K562 (cell line): ENCODE data around the gene URB2. TPM values are rescaled to one million over a fixed set of nuclear protein-coding genes. Genes with fewer than 3 reads are reported as not detected.

Experiments used
- AFF4 ChIP-seq: sonication (generic); formaldehyde crosslinking; IDR thresholded peaks from 2 replicates; pipeline ENCODE4 v1.8.0; 2023; ENCODE audit warnings: mild to moderate bottlenecking, missing genetic modification reagents
- BCOR ChIP-seq: fragments of 450-650 bp; IDR thresholded peaks from 2 replicates; pipeline ENCODE4 v1.6.1; 2016
- DDX20 ChIP-seq: fragments of 450-650 bp; IDR thresholded peaks from 2 replicates; pipeline ENCODE4 v1.6.1; 2016; ENCODE audit warnings: missing genetic modification characterization, low read depth, mild to moderate bottlenecking, missing compliant biosample characterization, moderate library complexity
- ELK3 ChIP-seq: fragments of 450-650 bp; formaldehyde crosslinking; IDR thresholded peaks from 2 replicates; pipeline ENCODE4 v1.4.0; 2020; ENCODE audit warnings: mild to moderate bottlenecking
- ETV5 ChIP-seq: sonication (generic); formaldehyde crosslinking; IDR thresholded peaks from 2 replicates; pipeline ENCODE4 v1.4.0; 2020; ENCODE audit warnings: low read depth, mild to moderate bottlenecking, missing genetic modification reagents
- FOS ChIP-seq: IDR thresholded peaks from 3 replicates; pipeline ENCODE4 v1.6.1; 2011; ENCODE audit not compliant: insufficient read length; ENCODE audit errors: extremely low read depth
- FOSL1 ChIP-seq: fragments of 200-800 bp; sonication (Bioruptor generic); conservative IDR thresholded peaks from 2 replicates; pipeline ENCODE4 v1.6.1; 2016; ENCODE audit warnings: missing genetic modification characterization, missing compliant biosample characterization
- FOXJ2 ChIP-seq: fragments of 200-800 bp; sonication (Bioruptor generic); IDR thresholded peaks from 2 replicates; pipeline ENCODE4 v1.6.1; 2016; ENCODE audit warnings: missing genetic modification characterization, missing compliant biosample characterization
- HEY1 ChIP-seq: fragments of 250-450 bp; sonication (Bioruptor Pico); IDR thresholded peaks from 2 replicates; pipeline ENCODE4 v1.5.0; 2020; ENCODE audit warnings: mild to moderate bottlenecking, moderate library complexity, borderline replicate concordance
- ILF3 ChIP-seq: fragments of 450-650 bp; IDR thresholded peaks from 2 replicates; pipeline ENCODE4 v1.6.1; 2018; ENCODE audit warnings: antibody characterized with exemption, mild to moderate bottlenecking, moderate library complexity, borderline replicate concordance
- KLF1 ChIP-seq: fragments of 450-650 bp; IDR thresholded peaks from 2 replicates; pipeline ENCODE4 v1.6.1; 2016; ENCODE audit warnings: missing genetic modification characterization, missing compliant biosample characterization
- LCOR ChIP-seq: sonication (generic); formaldehyde crosslinking; IDR thresholded peaks from 2 replicates; pipeline ENCODE4 v1.8.0; 2022; ENCODE audit warnings: mild to moderate bottlenecking, missing genetic modification reagents
- MCM5 ChIP-seq: fragments of 450-650 bp; IDR thresholded peaks from 2 replicates; pipeline ENCODE4 v1.6.1; 2016; ENCODE audit warnings: low read depth
- MEF2A ChIP-seq: IDR thresholded peaks from 2 replicates; pipeline ENCODE4 v1.6.1; 2011; ENCODE audit warnings: low read depth, mild to moderate bottlenecking, low read length, moderate library complexity; ENCODE audit not compliant: control insufficient read depth
- MITF ChIP-seq: IDR thresholded peaks from 2 replicates; pipeline ENCODE4 v1.6.1; 2014; ENCODE audit warnings: antibody characterized with exemption
- PYGO2 ChIP-seq: fragments of 450-650 bp; IDR thresholded peaks from 2 replicates; pipeline ENCODE4 v1.6.1; 2016; ENCODE audit warnings: mild to moderate bottlenecking, missing genetic modification characterization, moderate library complexity, missing compliant biosample characterization
- SREBF2 ChIP-seq: sonication (generic); formaldehyde crosslinking; IDR thresholded peaks from 2 replicates; pipeline ENCODE4 v1.4.0; 2020; ENCODE audit warnings: mild to moderate bottlenecking, missing genetic modification reagents
- TAF7 ChIP-seq: fragments of 450-650 bp; IDR thresholded peaks from 2 replicates; pipeline ENCODE4 v1.6.1; 2016; ENCODE audit warnings: missing genetic modification characterization, missing compliant biosample characterization
- TGIF2 ChIP-seq: sonication (generic); formaldehyde crosslinking; IDR thresholded peaks from 2 replicates; pipeline ENCODE4 v1.8.1; 2022; ENCODE audit warnings: mild to moderate bottlenecking, missing genetic modification reagents, moderate library complexity
- XRCC5 ChIP-seq: fragments of 200-400 bp; formaldehyde crosslinking; IDR thresholded peaks from 2 replicates; pipeline ENCODE4 v1.6.1; 2017; ENCODE audit warnings: low read depth, mild to moderate bottlenecking, low read length
- ZNF431 ChIP-seq: sonication (generic); formaldehyde crosslinking; IDR thresholded peaks from 2 replicates; pipeline ENCODE4 v1.8.0; 2022; ENCODE audit warnings: mild to moderate bottlenecking, missing genetic modification reagents
- ZNF707 ChIP-seq: fragments of 250-450 bp; sonication (Bioruptor Pico); conservative IDR thresholded peaks from 2 replicates; pipeline ENCODE4 v1.8.0; 2022; ENCODE audit warnings: inconsistent platforms, mild to moderate bottlenecking, moderate library complexity
- ZNF830 ChIP-seq: fragments of 250-450 bp; sonication (Bioruptor Pico); IDR thresholded peaks from 2 replicates; pipeline ENCODE4 v1.5.0; 2021; ENCODE audit warnings: mild to moderate bottlenecking
- polyA plus RNA-seq, 8 experiments: library from polyadenylated mRNA; depleted of rRNA in 4 of 8; stranded (reverse) in 5 of 8; unstranded in 3 of 8; fragments of >200 nt; fragmentation: Nextera tagmentation in 2 of 8; fragmentation: Illumina TruSeq in 1 of 8; extraction: Ambion mirVana in 2 of 8; extraction: Trizol in 1 of 8; gene quantifications; 2 replicates each; pipeline versions ENCODE4 v1.2.1 to v1.2.3, GENCODE V29; 2011 to 2014; ENCODE audit warnings: inconsistent platforms in 1 of 8, missing spikeins in 1 of 8
- total RNA-seq, 7 experiments: library from RNA; depleted of rRNA in 6 of 7; stranded (reverse); fragments of >200 nt in 6 of 7; fragmentation: Illumina TruSeq in 2 of 7; extraction: Trizol in 2 of 7; gene quantifications; 2 replicates each; pipeline versions ENCODE4 v1.2.1 to v1.2.3, GENCODE V29; 2011 to 2021; ENCODE audit warnings: low replicate concordance in 1 of 7

URB2 gene
- total and polyA plus RNA-seq, 9 of the 15 experiments (the other 6 are each of a cell fraction or from before 2014, with no cell fraction given) = 2.8 to 28.3 (median 19.0) TPM

GRCh38 chr1:229625915-229626831 is at the start of gene URB2, which contains the start of gene TAF5L (continued):
- no peak for TF ChIP-seq MCM5
- TF ChIP-seq ZNF431 = peak; percentile 30; the same call in 1 of the 2 replicates
- TF ChIP-seq PYGO2 (tag) = no peak
- TF ChIP-seq ZNF830 = no peak
- TF ChIP-seq HEY1 = no peak
- TF ChIP-seq FOS = peak; percentile 43
- 0 out of 2 replicates have a peak, but pooled peaks have one; percentile 17 for TF ChIP-seq BCOR
- TF ChIP-seq MITF = no peak
- 0 out of 2 replicates have a peak, but pooled peaks have one; percentile 8 for TF ChIP-seq FOSL1 (tag)
- TF ChIP-seq KLF1 (tag) = peak; percentile 80
- no peak for TF ChIP-seq MEF2A
- TF ChIP-seq DDX20 (tag) = no peak
- TF ChIP-seq XRCC5 = no peak
- TF ChIP-seq ETV5 (CRISPR knock-in tag) = peak; percentile 81
- peak; percentile 89 for TF ChIP-seq TGIF2 (CRISPR knock-in tag)
- TF ChIP-seq ELK3 (CRISPR knock-in tag) = no peak
- no peak; the same call in 1 of the 2 replicates for TF ChIP-seq FOXJ2 (tag)
- TF ChIP-seq SREBF2 (CRISPR knock-in tag) = no peak
- no peak for TF ChIP-seq ILF3
- TF ChIP-seq AFF4 (CRISPR knock-in tag) = 0 out of 2 replicates have a peak, but pooled peaks have one; percentile 42
- TF ChIP-seq ZNF707 (CRISPR knock-in tag) = no peak
- peak; percentile 67; the same call in 1 of the 2 replicates for TF ChIP-seq LCOR (CRISPR knock-in tag)
- TF ChIP-seq TAF7 (tag) = no peak
